Left lobe of liver (tissue), 2 donors: ENCODE data around the gene TRIM71. TPM values are rescaled to one million over a fixed set of nuclear protein-coding genes. Genes with fewer than 3 reads are reported as not detected.

Source experiments
- ATAC-seq: fragments of 200-7000 bp; cut with Tn5 transposase; one replicate; pipeline ENCODE4 v1.9.1; 2020; ENCODE audit warnings: mild to moderate bottlenecking, moderate library complexity
- DNase-seq: peaks from one replicate; pipeline ENCODE4 v3.0.0-alpha.2; 2020; ENCODE audit warnings: low spot score
- total RNA-seq: library from RNA; stranded (reverse); gene quantifications from one replicate; pipeline ENCODE4 v1.2.1, GENCODE V29; 2021
- donor health status: DM: no; HTN: no; CAD: no; lungs with moderate emphysema.
- donor health status: DM: no; HTN: yes; CAD: no.

Gene TRIM71
- total RNA-seq, 1 donor from 2014 or later: 0.25 TPM

DNA sequence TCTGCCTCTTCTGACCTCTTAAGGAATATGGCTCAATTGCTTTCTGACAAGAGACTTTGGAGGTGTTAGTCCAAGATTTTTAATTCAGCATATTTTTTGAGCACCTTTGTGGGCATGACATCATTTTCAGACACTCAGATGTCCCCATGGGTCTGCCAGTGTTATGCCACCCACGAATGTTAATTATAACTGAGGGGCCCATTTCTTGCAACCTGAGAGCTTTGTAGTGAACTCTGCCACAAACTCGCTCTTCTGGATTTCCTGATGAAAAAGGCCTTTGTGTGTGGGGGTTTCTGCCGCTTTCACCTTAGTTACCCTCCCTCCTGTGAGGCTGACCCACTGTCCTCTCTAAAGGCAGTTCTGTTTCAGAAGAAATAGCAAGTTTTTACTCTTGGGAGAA, 69.1 kb downstream of the TRIM71 start:
- ATAC-seq (no peak), DNase-seq (no peak)

DNA sequence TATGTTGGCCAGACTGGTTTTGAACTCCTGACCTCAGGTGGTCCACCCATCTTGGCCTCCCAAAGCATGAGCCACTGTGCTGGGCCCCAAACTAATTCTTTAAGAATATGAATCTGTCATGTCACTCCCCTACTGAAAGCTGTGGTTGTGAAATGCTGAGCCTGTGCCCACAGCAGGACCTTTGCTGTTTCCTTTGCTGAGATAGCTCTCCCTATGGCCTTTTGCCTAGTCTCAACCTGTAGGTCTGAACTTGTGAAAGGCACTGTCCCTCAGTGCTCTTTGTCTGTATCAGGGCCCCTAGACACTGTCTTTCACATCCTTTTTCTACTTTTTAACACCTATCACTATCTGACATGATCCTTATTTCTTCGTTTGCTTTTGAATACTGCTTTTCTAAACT, 70.9 kb downstream of the TRIM71 start:
- peak; percentile 66 for ATAC-seq
- no peak for DNase-seq

DNA sequence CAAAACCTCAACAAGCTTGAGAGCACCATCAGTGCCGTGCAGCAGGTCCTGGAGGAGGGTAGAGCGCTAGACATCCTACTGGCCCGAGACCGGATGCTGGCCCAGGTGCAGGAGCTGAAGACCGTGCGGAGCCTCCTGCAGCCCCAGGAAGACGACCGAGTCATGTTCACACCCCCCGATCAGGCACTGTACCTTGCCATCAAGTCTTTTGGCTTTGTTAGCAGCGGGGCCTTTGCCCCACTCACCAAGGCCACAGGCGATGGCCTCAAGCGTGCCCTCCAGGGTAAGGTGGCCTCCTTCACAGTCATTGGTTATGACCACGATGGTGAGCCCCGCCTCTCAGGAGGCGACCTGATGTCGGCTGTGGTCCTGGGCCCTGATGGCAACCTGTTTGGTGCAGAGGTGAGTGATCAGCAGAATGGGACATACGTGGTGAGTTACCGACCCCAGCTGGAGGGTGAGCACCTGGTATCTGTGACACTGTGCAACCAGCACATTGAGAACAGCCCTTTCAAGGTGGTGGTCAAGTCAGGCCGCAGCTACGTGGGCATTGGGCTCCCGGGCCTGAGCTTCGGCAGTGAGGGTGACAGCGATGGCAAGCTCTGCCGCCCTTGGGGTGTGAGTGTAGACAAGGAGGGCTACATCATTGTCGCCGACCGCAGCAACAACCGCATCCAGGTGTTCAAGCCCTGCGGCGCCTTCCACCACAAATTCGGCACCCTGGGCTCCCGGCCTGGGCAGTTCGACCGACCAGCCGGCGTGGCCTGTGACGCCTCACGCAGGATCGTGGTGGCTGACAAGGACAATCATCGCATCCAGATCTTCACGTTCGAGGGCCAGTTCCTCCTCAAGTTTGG, 72.9 kb downstream of the TRIM71 start:
- ATAC-seq (no peak), DNase-seq (no peak)

DNA sequence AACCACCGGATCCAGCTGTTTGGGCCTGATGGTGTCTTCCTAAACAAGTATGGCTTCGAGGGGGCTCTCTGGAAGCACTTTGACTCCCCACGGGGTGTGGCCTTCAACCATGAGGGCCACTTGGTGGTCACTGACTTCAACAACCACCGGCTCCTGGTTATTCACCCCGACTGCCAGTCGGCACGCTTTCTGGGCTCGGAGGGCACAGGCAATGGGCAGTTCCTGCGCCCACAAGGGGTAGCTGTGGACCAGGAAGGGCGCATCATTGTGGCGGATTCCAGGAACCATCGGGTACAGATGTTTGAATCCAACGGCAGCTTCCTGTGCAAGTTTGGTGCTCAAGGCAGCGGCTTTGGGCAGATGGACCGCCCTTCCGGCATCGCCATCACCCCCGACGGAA, 73.6 kb downstream of the TRIM71 start:
- no peak for ATAC-seq

GRCh38 chr3:32892625-32893598, 75.1 kb downstream of the TRIM71 start:
- no peak for DNase-seq
- no peak for ATAC-seq

More for the DNA sequence above, 73.6 kb downstream of the TRIM71 start:
- no peak for DNase-seq

DNA sequence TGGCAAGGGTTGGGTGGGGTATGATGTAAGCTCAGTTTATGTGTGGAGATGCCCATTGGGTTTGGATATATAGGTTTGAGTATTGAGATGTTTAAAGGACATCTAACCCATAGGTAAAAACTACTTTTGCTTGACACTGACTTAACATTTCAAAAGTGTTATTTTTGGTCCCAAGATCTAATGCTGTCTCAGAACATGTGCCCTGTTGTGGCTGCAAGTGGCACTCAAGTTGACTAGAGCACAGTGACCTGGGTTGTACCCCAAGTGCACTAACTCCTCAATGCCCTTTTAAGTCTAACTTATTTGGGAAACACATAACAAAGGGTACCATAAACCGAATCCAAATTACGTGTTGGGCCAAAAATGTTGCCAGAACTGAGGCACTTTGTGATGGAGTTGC, 77.2 kb downstream of the TRIM71 start:
- no peak for DNase-seq

GRCh38 chr3:32895701-32896100, 77.9 kb downstream of the TRIM71 start:
- DNase-seq (no peak), ATAC-seq (no peak)

More for the DNA sequence above, 77.2 kb downstream of the TRIM71 start:
- ATAC-seq: no peak

- no peak for DNase-seq
- no peak for ATAC-seq
Measured at GRCh38 chr3:32896143-32896542, 78.3 kb downstream of the TRIM71 start.

- ATAC-seq: no peak
Measured at GRCh38 chr3:32897001-32897601, 79.3 kb downstream of the TRIM71 start.

DNA sequence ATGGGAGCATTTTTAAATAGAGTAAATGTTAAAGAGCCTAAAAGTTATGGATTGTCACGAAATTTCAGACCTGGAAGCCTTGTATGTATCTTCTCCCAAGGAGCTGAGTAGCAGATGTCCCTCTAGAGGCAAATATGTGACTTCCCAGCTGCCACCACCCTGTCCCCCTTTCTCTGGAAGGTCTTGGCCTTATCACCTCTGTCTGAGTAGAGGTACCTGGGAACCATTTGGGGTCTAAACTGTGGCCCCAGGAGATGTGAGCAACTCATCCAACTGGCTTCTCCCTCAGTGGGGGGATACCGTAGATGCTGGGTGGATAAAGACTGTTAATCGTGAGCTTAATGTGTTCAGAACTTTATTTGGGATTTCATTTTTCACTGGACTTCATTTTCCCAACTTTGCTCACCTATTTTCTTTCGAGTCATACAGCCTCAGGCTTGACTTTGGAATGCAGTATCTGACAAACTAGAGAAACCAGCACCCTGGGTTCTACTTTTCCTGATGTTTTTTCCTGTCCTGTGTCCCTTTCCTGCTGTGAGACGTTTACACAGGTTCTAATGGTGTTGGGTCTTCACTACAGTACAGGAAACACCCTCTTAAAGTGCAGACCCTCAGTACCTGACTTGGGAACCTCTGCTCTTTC, 80.3 kb downstream of the TRIM71 start:
- ATAC-seq (no peak), DNase-seq (no peak)

More at GRCh38 chr3:32897001-32897601, 79.3 kb downstream of the TRIM71 start:
- no peak for DNase-seq

DNA sequence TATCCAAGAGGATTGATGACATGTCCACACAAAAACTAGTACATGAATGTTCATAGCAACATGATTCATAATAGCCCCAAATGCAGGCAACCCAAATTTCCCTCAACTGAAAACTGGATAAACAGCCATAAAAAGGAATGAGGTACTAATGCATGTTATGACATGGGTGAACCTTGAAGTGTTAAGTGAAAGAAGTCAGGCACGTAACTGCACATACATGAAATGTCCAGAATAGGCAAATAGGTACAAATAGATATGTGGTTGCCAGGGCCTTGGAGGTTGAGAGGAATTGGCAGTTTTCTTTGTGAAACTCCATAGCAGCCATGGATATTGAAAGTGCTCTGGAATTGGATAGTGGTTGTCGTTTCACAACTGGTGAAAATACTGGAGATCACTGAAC, 81.5 kb downstream of the TRIM71 start:
- ATAC-seq (no peak), DNase-seq (no peak)

DNA sequence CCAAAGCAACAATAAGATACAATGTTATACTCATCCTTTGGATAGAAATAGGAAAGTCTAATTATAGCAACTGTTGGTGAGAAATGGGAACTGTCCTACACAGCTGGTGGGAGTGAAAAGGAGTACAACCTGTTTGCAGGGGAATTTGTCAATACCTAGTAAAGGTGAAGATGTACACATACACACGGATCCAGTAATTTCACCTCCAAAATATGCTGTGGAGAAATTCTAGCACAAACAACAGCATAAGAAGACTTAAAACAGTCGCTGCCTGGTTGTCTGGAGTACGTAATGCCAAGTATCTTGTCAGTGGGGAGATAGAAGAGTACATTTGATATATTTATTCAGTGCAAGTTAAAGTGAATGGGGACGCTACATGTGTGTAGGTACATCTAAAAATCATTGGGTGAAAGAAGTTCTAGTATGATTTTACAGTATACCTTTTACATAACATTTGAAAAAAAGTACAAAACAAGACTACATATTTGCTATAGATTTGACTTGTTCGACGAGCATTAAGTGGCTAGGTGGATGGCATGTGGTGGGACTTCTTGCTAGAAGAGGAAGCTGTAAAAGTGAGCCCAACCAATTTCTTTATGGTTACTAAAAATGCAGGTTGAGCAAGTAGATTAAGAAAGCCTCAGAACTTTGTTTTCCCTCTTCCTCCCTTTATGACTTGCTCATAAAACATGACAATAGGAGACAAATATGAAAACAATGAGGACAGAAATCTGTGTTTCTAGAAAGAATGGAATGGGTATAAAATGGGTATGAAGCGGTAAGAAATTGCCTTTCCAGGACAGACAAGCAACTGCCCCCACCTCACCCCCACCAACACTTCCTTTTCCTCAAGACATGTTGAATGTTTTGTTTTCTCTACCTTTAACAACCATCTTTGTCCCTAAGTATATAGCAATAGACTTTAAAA, 83.5 kb downstream of the TRIM71 start:
- ATAC-seq: no peak
- no peak for DNase-seq

- peak; percentile 48 for DNase-seq
- ATAC-seq: peak; percentile 82
Measured at GRCh38 chr3:32902887-32903371, 85.1 kb downstream of the TRIM71 start.

DNA sequence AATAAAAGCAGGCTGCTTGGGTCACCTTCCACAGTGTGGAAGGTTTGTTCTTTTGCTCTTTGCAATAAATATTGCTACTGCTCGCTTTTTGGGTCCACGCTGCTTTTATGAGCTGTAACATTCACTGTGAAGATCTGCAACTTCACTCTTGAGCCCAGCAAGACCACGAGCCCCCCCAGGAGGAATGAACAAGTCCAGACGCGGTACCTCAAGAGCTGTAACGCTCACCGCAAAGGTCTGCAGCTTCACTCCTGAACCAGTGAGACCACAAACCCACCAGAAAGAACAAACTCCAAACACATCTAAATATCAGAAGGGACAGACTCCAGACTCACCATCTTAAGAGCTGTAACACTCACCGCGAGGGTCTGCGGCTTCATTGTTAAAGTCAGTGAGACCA, 86.2 kb downstream of the TRIM71 start:
- ATAC-seq: no peak
- DNase-seq: no peak

DNA sequence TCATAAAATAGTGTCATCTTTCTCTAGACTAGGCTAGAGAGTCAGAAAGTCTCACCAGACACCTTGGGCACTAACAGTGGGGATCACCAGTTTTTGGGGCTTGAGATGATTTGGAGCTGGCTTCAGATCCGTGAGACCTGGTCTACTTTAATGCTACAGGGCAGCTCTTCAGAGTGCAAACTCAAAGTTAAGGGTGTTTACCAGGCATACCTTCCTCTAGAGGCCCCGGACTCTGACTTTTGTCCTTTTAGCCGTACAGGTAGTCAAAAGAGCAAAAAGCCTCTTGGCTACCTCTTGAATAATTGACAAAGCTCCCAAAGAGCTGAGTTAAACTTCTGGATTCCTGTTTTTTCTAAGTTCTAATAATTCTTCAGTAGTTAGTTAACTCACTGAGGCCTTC, 92.2 kb downstream of the TRIM71 start:
- ATAC-seq: no peak

DNA sequence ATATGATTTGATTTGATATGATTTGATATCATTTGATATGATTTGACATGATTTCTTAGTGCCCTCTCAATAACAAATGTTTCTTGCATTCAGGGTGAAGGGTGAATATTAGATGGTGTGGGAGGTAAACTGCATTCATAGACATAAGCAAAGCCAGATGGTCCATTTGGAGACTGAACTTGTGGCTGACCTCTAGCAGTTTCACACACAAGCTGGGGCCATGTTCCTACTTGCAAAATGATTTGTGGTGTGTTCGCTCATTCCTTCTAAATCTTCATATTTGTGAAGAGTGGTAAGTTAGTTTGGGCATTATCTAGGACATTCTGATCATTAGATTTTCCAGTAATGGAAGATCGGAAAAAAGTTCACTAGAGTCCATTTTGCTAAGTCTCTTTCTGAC, 93.2 kb downstream of the TRIM71 start:
- DNase-seq (no peak), ATAC-seq (no peak)

More for the DNA sequence above, 92.2 kb downstream of the TRIM71 start:
- DNase-seq: no peak

DNA sequence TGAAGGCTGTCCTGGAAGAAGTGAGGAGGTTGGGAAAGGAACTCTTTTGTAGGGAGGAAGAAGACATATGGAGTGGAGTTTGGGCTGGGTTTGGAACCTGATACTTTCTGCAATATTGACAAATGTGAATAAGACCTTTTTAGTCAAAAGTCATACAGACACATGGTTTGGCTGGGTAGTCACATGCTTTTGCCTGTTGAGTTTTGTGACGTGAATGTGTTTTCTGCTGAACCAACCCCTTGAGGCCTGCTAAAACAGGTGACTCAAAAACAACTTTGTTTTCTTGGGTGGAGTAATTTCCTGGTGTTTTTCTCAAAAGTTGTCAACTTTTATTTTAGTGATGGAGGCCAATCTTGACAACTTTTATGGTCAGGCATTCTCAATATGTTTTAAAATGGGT, 94.2 kb downstream of the TRIM71 start:
- ATAC-seq: no peak
- DNase-seq: no peak

DNA sequence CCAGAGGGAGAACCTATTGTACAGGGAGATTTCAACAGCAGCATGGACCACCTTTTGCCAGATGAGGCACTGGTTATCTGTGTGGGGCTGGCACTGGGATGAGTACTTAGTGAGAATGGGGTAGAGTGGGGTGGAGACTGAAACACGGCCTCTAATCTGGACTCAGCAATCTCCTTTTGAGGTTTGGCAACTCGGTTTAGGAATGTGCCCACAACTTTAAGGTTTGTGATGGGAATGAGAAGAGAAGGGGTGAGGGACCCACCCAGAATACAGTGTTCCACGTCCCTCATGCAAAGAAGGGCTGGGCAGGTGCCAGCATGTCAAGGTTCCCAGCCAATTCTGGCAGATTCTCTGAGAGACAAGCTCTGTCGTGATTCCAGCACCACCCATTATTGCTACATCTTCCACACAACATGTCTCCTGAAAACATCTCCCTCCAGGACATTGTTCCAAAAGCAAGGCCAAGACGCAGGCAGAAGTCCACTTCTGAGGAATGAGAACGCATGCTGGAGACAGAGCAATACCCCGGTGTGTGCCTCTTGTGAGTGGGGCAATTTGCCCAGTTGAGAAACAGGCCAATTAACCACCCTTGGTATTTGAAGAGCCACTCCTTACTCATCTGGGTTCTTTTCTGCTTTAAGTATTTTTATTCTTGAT, 96.1 kb downstream of the TRIM71 start:
- ATAC-seq: no peak
- DNase-seq: no peak

GRCh38 chr3:32919920-32920319, 102.1 kb downstream of the TRIM71 start:
- no peak for DNase-seq
- ATAC-seq: no peak
